HepG2 (cell line): ENCODE data around the gene ATP2C2. TPM values are rescaled to one million over a fixed set of nuclear protein-coding genes. Genes with fewer than 3 reads are reported as not detected.

Experiments
- ATAC-seq: fragments of 200-7000 bp; cut with Tn5 transposase; 3 replicates; pipeline ENCODE4 v1.9.1; 2020; ENCODE audit warnings: mild to moderate bottlenecking, moderate library complexity
- BruUV-seq: library from RNA; stranded (reverse); fragments of 400-500 nt; replicated peaks from 2 replicates; lab custom pipeline; 2021; lab: Mats Ljungman, UMichigan
- CTCF ChIA-PET: fragments of 300-600 bp; formaldehyde crosslinking; extraction: SDS; loops from one replicate; lab custom pipeline; 2021; ENCODE audit warnings: low total read pairs, inconsistent platforms, low intra/inter-chr PET ratio; lab: Yijun Ruan, JAX
- POLR2A ChIA-PET: fragments of 350-600 bp; sonication (Branson Sonifier 250); formaldehyde crosslinking; loops from one replicate; lab custom pipeline; 2020; ENCODE audit warnings: antibody characterized with exemption, inconsistent platforms; lab: Yijun Ruan, JAX
- DNase-seq: peaks from one replicate; pipeline ENCODE4 v3.0.0-alpha.2; 2015; ENCODE audit warnings: low spot score
- FAIRE-seq: peaks from 3 replicates; lab custom pipeline; 2011; peaks lifted over from hg19 to GRCh38; lab: Jason Lieb, UNC
- H2AFZ ChIP-seq: one replicate; pipeline ENCODE4 v1.6.1; 2011; ENCODE audit warnings: low read length, inconsistent platforms
- H3K27ac ChIP-seq: fragments of 300-600 bp; 3 replicates; pipeline ENCODE4 v1.8.0; 2011; ENCODE audit warnings: mixed run types, mild to moderate bottlenecking, mixed read lengths, low read length, inconsistent platforms; ENCODE audit not compliant: insufficient read depth; ENCODE audit errors: extremely low read length
- H3K27me3 ChIP-seq, 2 experiments: fragments of 200-600 bp in 1 of 2; 2 replicates in 1 of 2; 3 replicates in 1 of 2; pipeline versions ENCODE4 v1.6.0 to v1.8.0; 2011; ENCODE audit warnings: low read length in 2 of 2, mild to moderate bottlenecking in 2 of 2, moderate library complexity in 2 of 2, inconsistent platforms in 1 of 2; ENCODE audit not compliant: insufficient read depth in 2 of 2, control insufficient read depth in 1 of 2
- H3K36me3 ChIP-seq, 2 experiments: fragments of 200-600 bp in 1 of 2; replicated peaks in 1 of 2; 2 replicates in 1 of 2; 3 replicates in 1 of 2; pipeline versions ENCODE4 v1.5.1 to v1.8.0; 2011; ENCODE audit warnings: low read length in 2 of 2, inconsistent platforms in 1 of 2; ENCODE audit not compliant: insufficient read depth in 2 of 2, control insufficient read depth in 1 of 2
- H3K4me1 ChIP-seq: 2 replicates; pipeline ENCODE4 v1.5.1; 2012; ENCODE audit warnings: low read length, inconsistent platforms; ENCODE audit not compliant: insufficient read depth
- H3K4me2 ChIP-seq: 2 replicates; pipeline ENCODE4 v1.6.0; 2011; ENCODE audit warnings: low read depth, low read length, inconsistent platforms
- H3K4me3 ChIP-seq, 3 experiments: fragments of 200-600 bp in 1 of 3; sonication (generic), shearing (Covaris generic) in 1 of 3; replicated peaks in 1 of 3; 2 replicates each; pipeline ENCODE4 v1.5.1; 2011 to 2016; ENCODE audit warnings: low read length in 3 of 3, inconsistent platforms in 2 of 3, low read depth in 2 of 3, mild to moderate bottlenecking in 2 of 3, control low read depth in 1 of 3, mixed read lengths in 1 of 3; ENCODE audit not compliant: insufficient read depth in 1 of 3
- H3K79me2 ChIP-seq: one replicate; pipeline ENCODE4 v1.6.1; 2011; ENCODE audit warnings: low read length, inconsistent platforms; ENCODE audit not compliant: insufficient read depth
- H3K9ac ChIP-seq: 2 replicates; pipeline ENCODE4 v1.6.0; 2011; ENCODE audit warnings: mild to moderate bottlenecking, low read depth, low read length, inconsistent platforms; ENCODE audit not compliant: insufficient read depth
- H3K9me3 ChIP-seq: 2 replicates; pipeline ENCODE4 v1.5.1; 2012; ENCODE audit warnings: mild to moderate bottlenecking, low read length
- H4K20me1 ChIP-seq: 2 replicates; pipeline ENCODE4 v1.6.0; 2011; ENCODE audit warnings: inconsistent platforms, mild to moderate bottlenecking, low read length, moderate library complexity; ENCODE audit not compliant: insufficient read depth
- EED ChIP-seq: sonication (generic); formaldehyde crosslinking; IDR thresholded peaks from 2 replicates; pipeline ENCODE4 v1.5.0; 2020; ENCODE audit warnings: mild to moderate bottlenecking, missing genetic modification reagents
- TCF7L2 ChIP-seq: IDR thresholded peaks from 2 replicates; pipeline ENCODE4 v1.6.1; 2011; ENCODE audit warnings: mild to moderate bottlenecking, low read depth, low read length, moderate library complexity
- WGBS: methylation state at CpG from one replicate; pipeline ENCODE4 v1.1.6; 2017; ENCODE audit warnings: low lambda C conversion rate; 5-methylcytosine and 5-hydroxymethylcytosine counted together
- in situ Hi-C: cut with HindIII; loops from 2 replicates; pipeline ENCODE4 v1.10.0; 2017; ENCODE audit warnings: low pct_unique_long_range_greater_than_20kb; ENCODE audit not compliant: extremely low pct_ligation_motif_present
- intact Hi-C: fragments of 100-400 bp; cut with micrococcal nuclease; formaldehyde crosslinking; loops from one replicate; pipeline ENCODE4 v1.10.0; 2022; ENCODE audit not compliant: unreplicated experiment
- polyA plus RNA-seq, 8 experiments: library from polyadenylated mRNA; depleted of rRNA in 3 of 8; stranded (reverse) in 7 of 8; unstranded in 1 of 8; fragments of >200 nt; fragmentation: Illumina TruSeq in 4 of 8; extraction: Trizol in 4 of 8; gene quantifications; 2 replicates each; pipeline versions ENCODE4 v1.2.1 to v1.2.3, GENCODE V29; 2011 to 2016; ENCODE audit warnings: low read depth in 4 of 8, missing spikeins in 1 of 8, mixed read lengths in 1 of 8; ENCODE audit not compliant: insufficient read depth in 1 of 8
- total RNA-seq, 5 experiments: library from RNA; depleted of rRNA; stranded (reverse); fragments of >200 nt; fragmentation: Illumina TruSeq; extraction: Trizol; gene quantifications; 2 replicates each; pipeline ENCODE4 v1.2.3, GENCODE V29; 2016; ENCODE audit warnings: low read depth in 1 of 5
- TF ChIP-seq, protein P1 (sequence below): fragments of 450-650 bp; IDR thresholded peaks from 2 replicates; pipeline ENCODE4 v1.6.1; 2016
- TF ChIP-seq, protein P2 (sequence below): sonication (generic); IDR thresholded peaks from 2 replicates; pipeline ENCODE4 v1.6.1; 2016; ENCODE audit warnings: low read depth, borderline replicate concordance

ATP2C2 gene
- total and polyA plus RNA-seq, 2 of the 13 experiments (the other 11 are each of a cell fraction or from before 2014, with no cell fraction given), result 0.07 TPM; not detected in 1

DNA sequence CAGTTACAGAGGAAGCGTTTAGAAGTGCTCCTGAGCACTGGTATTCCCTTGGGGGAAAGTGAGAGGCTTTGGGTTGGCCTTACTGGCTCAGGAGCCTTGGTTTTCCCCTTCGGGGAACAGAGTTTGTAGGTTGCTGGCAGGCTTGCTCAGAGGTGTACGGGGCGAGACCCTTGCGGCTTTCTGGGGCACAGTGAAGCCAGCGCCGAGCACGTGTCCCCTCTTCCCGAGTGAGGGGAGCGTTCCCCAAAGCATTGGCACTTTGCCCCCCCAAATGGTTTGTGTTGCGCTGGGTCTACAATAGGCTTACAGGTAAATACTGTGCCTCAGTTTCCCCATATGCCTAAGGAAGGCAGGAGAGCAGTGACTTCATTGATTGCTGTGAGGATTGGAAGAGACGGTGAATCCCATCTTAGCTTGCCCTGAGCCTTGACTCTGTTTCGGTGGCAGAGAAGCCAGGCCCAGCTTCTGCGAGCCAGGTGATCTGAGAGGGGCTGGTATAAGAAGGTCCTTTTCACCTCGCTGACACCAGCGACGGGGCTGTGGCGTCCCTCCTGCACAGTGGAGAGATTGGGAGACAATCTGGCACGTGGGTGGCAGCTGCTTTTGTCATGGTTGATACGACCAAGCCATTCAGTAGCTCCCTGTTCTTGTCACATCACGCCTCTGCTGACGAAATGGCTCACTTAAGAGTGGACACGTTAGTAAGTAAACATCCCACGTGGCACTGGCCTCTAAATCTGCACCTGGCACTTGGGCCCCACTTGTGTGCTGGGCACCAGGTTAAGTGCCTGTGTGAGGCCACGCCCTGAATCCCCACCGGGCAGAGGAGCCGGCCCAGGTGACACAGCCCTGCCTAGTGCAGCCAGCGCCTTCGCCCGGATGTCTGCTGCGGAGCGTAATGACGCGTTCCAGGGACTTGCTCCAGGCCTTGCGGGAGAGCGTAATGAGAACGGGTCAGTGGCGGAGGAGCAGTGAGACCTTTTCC, 81.1 kb downstream of the ATP2C2 start:
- no peak for TF ChIP-seq EED (CRISPR knock-in tag)
- no peak for TF ChIP-seq TCF7L2
- TF ChIP-seq, protein P1, sequence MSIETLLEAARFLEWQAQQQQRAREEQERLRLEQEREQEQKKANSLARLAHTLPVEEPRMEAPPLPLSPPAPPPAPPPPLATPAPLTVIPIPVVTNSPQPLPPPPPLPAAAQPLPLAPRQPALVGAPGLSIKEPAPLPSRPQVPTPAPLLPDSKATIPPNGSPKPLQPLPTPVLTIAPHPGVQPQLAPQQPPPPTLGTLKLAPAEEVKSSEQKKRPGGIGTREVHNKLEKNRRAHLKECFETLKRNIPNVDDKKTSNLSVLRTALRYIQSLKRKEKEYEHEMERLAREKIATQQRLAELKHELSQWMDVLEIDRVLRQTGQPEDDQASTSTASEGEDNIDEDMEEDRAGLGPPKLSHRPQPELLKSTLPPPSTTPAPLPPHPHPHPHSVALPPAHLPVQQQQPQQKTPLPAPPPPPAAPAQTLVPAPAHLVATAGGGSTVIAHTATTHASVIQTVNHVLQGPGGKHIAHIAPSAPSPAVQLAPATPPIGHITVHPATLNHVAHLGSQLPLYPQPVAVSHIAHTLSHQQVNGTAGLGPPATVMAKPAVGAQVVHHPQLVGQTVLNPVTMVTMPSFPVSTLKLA, result peak; percentile 49; the same call in 1 of the 2 replicates
- ChIA-PET POLR2A (no interaction called here), CTCF (no interaction called here)
- 64% methylated on average over 29 of the region's 38 CpGs for WGBS
- Histone ChIP-seq H3K9ac (no peak overlapping the region), H3K27ac (no peak overlapping the region), H3K36me3 (no peaks in the 10 kb centered on the region), H3K27me3 (peaks cover 1 to 25% of the 10 kb centered on the region in 2 experiments; a peak in 4 of 5 replicates), H3K79me2 (no peaks in the 10 kb centered on the region), H3K4me1 (no peaks in the 10 kb centered on the region), H2AFZ (no peak overlapping the region), H4K20me1 (no peaks in the 10 kb centered on the region), H3K9me3 (no peaks in the 10 kb centered on the region), H3K4me2 (no peak overlapping the region), H3K4me3 (no peak overlapping the region)
- DNase-seq (no peak), ATAC-seq (no peak), FAIRE-seq (no peak)
- in situ Hi-C loops, result no loop called here
- BruUV-seq, result no TSS peak
- intact Hi-C loops, result no loop called here

DNA sequence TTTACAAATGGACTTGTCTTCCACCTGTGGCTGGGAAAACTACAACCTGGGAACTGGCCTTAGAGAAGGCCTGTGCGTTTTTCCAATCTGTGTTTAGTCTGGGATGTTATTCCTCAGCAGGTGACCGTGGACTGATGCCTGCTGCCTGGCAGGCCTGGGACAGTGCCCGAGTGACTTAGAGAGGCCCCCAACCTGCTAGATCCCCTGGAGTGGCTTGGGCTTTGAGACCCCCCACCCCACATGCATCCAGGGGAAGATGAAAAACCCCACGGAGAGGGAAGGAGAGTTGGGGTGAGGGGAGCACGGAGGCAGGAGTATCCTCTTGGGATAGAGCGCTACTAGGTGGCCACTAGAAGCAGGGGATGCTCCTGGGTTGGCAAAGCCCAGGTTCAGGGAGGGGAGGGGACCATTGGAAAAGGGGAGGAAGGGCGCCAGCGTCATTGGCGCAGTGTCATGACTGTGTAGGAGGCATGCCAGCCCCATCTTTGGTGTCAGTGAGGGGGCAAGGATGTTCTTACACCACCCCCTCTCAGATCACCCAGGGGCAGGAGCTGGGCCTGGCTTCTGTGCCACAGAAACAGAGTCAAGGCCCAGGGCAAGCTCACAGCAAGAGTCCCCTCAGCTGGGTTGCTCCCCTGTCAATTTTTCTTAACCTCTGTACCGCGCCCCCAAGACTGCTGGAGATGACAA, 82.0 kb downstream of the ATP2C2 start:
- no peak overlapping the region for H3K4me2 ChIP-seq
- CTCF ChIA-PET, result no interaction called here
- in situ Hi-C loops, result no loop called here
- H4K20me1 ChIP-seq, result no peaks in the 10 kb centered on the region
- WGBS, result 49% methylated on average over 11 of the region's 11 CpGs
- no peak overlapping the region for H2AFZ ChIP-seq
- no peak overlapping the region for H3K27ac ChIP-seq
- no peaks in the 10 kb centered on the region for H3K36me3 ChIP-seq
- intact Hi-C loops, result no loop called here
- H3K4me1 ChIP-seq, result no peaks in the 10 kb centered on the region
- no peaks in the 10 kb centered on the region for H3K9me3 ChIP-seq
- BruUV-seq, result no TSS peak
- FAIRE-seq, result no peak
- no peak overlapping the region for H3K4me3 ChIP-seq
- DNase-seq, result no peak
- peaks cover 1 to 20% of the 10 kb centered on the region in 2 experiments; a peak in 4 of 5 replicates for H3K27me3 ChIP-seq
- ATAC-seq, result no peak
- POLR2A ChIA-PET, result no interaction called here
- no peaks in the 10 kb centered on the region for H3K79me2 ChIP-seq
- no peak overlapping the region for H3K9ac ChIP-seq
- TF ChIP-seq, protein P2, sequence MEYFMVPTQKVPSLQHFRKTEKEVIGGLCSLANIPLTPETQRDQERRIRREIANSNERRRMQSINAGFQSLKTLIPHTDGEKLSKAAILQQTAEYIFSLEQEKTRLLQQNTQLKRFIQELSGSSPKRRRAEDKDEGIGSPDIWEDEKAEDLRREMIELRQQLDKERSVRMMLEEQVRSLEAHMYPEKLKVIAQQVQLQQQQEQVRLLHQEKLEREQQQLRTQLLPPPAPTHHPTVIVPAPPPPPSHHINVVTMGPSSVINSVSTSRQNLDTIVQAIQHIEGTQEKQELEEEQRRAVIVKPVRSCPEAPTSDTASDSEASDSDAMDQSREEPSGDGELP, result no peak
- TF ChIP-seq, all 625 proteins: peak for 0
